LHCN-M2 (cell line): ENCODE data around the gene FAT2. TPM values are rescaled to one million over a fixed set of nuclear protein-coding genes. Genes with fewer than 3 reads are reported as not detected.
A peak's percentile ranks its signal among the peaks of the same experiment; 100 is the strongest.
"Not testable (repeated sequence)": the region's sequence is repeated elsewhere in the genome, so short reads cannot be mapped to it uniquely, and the experiment has no call there.

Source experiments
- DNase-seq: peaks from one replicate; pipeline ENCODE4 v3.0.0-alpha.2; 2012; ENCODE audit warnings: low read depth
- total RNA-seq: library from RNA; depleted of rRNA; stranded (reverse); fragments of >200 nt; gene quantifications from 2 replicates; pipeline ENCODE4 v1.2.3, GENCODE V29; 2014

FAT2 gene
- total RNA-seq, 1 experiment from 2014 or later, result not detected

DNA sequence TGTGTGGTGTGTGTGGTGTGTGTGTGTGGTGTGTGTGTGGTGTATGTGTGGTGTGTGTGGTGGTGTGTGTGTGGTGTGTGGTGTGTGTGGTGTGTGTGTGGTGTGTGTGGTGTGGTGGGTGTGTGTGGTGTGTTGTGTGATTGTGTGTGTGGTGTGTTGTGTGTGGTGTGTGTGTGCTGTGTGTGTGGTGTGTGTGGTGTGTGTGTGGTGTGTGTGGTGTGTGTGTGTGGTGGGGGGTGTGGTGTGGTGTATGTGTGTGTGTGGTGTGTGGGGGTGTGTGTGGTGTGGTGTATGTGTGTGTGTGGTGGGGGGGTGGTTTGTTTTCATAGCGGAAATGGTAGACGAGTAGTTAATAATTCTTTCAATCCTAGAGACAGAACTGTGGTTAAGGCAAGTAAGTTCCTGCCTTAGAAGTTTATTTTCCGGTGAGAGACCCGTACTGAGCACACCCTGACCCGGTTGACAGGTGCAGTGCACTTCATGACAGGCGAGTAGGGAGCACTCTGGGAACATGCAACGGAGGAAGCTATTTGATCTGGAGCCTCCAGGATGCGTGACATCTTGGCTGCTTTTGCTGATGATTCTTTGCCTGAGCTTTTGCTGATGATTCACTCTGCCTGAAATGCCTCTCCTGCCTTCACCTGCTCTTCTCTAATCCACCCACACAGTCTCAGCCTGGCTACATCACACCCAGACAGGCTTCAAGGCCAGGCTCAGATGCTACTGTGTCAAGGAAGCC is 21.7 kb upstream of the FAT2 start:
- DNase-seq, result peak; percentile 94

DNA sequence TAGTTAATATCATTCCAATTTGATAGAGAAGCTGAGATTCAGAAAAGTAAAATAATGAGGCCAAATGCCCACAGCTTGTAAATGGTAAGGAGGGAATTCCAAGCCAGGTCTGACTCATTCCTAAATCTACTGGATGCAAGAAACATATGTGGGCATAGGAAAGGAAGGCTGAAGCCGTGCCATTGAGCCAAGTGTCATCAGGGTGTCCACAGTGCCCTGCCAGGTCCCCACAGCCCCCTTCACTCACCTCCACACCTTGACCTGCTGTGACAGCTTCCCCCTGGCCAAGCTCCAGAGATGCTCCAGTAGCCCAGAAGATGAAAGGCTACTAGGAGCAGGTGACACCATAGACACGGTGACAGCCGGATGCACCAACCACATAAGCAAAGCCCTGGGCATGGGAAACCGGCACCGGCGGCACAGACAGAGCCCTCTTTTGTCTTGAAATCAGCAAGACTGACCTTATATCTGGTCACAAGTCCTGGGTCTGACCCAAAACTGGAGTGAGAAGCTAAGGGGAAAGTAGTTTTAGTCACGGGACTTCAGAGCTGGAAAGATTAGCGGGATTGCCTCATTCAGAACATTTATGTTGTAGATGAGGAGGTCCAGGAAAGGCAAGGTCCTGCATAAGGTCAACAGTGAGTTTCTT is 20.1 kb upstream of the FAT2 start:
- no peak for DNase-seq

DNA sequence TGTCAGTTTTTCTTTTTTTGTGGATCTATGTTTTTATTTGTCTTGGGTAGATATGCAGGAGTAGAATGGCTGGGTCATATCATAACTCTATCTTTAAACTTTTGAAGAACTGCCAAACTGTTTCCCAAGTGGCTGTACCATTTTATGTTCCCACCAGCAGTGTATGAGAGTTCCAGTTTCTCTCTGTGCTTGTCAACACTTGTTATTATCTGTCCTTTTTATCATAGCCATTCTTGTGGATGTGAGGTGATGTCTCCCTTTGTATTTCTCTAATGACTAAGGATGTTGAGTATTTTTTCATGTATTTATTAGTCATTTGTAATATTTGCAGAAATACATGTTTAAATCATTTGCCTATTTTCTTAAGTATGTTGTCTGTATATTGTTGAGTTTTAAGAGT is 17.4 kb upstream of the FAT2 start:
- DNase-seq, result no peak

DNA sequence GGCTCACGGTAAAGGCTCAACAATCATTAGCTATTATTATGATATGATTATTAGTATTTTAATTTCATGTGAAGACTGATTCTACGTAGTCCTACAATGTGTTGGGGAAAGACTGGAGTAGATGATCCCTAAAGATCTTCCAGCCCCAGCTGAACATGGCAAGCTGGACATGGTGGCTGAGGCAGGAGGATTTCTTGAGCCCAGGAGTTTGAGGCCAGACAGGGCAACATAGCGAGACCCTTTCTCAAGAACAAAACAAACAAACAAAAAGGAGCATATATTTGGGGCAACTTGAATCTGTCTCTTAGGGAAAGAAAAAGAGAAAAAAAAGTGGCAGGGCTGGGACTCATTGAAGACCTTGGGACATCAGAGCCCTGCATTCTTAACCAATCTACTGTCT is 16.2 kb upstream of the FAT2 start:
- DNase-seq, result no peak

DNA sequence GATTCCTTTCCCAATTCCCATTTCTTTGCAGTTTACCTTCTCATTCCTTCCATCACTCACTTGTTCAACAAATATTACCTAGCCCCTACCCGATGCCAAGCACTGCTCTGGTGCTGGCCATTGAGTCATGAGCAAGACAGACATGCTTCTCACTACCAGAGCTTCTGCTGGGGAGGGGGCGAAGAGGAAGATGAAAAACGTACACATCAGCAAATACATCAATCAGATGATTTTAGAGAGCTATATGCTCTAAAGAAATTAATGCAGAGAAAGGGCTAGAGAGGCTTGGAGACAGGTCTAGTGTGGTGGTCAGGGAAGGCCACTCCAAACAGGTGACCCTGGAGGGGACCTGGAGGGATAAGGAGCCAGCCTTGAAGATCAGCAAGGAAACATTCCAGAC is 14.4 kb upstream of the FAT2 start:
- no peak for DNase-seq

DNA sequence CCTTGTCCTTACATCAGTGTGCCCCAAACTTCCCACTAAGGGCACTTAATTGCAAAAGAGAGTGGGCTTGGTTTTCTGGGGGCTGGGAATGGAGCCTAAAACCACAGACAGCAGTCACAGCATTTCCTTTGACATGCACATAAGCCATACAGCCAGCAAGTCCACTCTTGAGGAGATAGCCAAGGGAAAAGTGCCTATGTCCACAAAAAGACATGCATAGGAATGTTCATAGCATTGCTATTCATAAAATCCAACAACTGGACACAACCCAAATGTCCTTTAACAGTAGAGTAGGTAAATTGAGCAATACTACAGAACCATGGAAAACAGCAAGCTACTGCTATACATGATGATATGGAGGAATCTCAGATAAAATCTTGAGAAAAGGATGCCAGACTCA is 11.7 kb upstream of the FAT2 start:
- no peak for DNase-seq

DNA sequence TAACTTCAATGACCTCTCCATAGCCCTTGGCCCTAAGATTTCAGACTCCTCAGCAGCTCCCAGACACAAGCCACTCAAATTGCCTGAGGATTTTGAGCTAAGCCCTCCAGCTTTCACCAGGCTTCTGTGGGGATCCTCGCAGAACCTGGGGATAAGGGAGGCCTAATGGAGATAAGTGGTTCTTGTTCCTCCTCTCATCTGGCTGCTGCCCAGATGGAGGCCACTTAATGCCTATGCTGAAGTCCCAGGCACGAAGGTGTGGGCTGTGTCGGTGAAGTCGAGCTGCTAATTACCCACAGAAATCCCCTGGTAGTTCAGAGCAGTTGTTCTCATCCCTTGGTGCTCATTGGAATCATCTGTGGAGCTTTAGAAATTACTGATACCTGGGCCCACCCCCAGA is 10.3 kb upstream of the FAT2 start:
- DNase-seq, result no peak

DNA sequence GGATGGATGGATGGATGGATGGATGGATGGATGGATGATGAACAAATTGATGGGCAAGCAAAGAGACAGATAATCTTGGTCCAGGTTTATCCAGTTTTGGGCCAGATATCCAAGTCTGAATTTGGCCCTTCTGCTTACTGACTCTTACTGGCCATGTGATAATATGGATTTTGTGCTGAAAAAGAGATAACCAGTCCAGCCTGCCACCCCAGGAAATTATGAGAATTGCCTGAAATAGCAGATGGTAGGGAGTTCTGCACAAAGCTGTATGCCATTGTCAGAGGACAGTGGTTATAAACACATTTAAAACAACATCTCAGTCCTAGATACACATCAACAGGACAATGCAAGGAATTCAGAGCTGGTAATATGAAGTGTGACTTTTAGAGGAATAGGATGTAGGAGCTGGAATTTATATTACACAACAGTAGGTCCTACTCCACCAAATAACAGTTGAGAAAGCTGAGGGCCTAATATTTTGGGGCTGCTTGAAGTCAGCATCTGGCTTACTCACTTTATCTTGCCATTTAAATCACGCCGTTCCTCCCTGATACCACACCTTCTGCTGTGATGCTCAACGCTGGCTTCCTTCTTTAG is 9.0 kb upstream of the FAT2 start:
- no peak for DNase-seq

DNA sequence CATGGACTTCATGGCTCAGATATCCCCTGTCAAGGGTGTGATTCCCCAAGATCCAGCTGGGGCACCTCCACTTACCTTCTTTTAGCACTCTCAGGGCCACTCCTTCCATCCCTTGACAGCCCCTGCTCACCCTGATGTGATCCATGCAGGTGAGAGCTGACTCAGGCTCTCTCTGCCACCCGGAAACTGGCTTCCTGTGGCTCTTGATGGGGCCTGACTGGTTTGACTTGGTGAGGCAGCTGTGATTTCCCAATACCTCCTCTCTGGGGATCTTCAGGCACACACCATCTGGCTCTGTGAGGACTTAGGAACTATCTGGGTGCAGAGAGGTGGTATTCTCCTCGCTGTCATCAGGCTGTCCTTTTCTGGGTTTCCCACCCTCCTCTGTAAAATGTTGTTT is 7.9 kb upstream of the FAT2 start:
- peak; percentile 55 for DNase-seq

DNA sequence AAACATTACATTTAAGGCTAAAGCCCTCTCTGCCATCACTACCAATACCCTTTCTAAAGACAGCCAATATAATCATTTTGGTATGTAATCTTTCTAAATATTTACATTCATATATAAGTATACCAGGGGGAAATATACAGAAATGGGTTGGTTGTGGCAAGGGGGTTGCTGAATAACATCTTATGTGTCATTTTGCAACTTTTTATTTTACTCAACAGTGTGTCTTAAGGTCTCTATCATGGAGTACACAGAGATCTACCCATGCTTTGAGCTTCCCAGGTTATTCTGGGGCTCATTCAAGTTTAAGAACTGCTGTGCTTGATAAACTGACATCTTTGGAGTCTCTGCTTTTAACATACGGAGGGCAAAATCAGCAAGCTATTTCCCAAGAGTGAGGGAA is 7.4 kb upstream of the FAT2 start:
- no peak for DNase-seq

DNA sequence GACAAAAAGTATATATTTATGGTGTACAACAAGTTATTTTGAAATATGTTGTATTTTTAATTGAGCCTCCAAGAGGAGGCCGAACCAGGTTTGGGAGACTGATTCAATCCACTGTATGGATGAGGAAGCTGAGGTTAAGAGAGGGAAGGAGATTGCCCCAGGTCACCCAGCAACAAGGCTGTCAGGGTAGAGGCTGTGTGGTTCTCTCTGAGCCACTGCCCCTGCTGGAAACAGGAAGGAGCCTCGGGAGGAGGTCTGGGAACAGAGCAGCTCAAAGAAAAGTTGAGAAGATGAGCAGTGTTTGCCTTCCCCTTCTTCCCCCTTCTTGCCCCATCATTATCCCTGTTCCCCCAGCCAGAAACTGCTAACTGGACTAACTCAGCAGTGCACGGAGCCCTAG is 6.6 kb upstream of the FAT2 start:
- DNase-seq, result no peak

DNA sequence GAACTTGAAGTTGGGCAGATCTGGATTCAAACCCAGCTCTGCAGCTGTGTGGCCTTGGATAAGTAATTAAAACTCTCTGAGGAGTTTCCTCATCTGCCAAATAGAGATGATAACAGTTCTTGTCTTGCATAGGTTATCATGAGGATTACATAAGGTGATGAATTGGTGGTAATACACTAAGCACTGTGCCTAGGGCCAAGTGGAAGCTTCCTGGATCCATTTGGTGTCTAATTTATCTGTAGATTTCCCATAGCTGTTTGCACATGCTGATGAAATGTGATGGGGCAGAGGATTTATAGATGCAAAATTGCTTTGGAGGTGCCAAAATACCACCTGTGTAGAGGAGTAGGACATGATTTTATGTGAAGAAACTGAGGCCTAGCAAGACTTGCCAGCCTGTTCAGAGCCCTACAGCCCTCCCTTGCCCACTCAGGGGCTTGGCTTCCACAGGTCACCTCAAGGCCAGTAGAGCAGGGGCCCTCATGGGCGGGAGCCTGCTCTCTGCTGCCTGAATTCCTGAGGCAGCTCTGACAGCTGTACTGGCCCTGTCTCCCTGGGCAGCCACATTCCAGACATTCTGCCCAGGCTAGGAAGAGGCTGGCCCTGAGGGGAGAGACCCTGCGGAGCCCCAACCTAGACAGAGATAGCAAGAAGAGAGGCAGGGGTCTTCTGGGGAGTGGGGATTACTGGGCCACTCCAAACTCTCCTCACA is 5.9 kb upstream of the FAT2 start:
- peak; percentile 64 for DNase-seq

DNA sequence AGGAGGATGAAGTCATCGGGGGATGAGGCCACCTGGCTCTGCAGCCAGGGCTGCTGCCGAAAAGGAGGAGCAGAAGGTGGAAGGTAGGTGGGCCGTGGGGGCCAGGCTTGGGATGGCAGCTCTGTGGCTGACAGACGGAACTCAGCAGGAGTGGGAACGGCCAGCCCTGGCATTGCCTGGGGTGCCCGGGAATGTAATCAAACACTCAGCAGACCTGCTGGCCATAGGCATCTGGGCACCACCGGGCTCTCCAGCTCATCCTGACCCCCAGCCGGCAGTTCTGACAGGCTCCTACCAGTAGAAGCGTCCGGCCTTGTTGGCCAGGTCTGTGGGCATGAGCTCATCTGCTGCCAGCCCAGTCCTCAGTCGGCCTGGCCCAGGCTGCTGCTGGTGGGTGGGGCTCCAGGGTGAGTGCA is 4.3 kb upstream of the FAT2 start:
- no peak for DNase-seq

DNA sequence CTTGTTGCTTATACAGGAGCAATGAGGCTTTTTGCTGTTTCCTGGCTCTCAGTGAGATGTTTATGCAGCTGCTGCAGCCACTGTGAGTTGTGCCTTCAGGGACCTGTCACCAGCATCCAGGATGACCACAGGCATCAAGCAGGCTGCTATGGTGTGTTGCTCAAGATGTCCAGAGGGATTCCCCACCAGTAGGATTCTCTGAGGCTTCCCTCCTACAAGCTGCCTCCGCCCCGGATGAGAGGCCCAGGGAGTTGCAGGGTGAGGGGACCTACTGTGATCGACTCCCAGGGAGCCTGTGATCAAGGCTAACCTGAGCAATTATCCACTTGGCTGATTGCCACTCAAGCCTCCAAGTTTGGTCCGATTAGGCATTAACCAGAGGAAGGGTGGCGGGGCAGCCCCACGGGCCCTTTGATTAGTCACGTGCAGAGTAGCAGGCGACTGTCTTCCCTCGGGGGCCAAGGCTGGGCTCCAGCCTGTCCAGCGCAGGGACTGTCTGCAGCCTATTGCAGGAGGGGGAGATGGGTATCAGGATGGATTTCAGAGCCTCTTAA is 1.8 kb upstream of the FAT2 start:
- DNase-seq, result peak; percentile 97

DNA sequence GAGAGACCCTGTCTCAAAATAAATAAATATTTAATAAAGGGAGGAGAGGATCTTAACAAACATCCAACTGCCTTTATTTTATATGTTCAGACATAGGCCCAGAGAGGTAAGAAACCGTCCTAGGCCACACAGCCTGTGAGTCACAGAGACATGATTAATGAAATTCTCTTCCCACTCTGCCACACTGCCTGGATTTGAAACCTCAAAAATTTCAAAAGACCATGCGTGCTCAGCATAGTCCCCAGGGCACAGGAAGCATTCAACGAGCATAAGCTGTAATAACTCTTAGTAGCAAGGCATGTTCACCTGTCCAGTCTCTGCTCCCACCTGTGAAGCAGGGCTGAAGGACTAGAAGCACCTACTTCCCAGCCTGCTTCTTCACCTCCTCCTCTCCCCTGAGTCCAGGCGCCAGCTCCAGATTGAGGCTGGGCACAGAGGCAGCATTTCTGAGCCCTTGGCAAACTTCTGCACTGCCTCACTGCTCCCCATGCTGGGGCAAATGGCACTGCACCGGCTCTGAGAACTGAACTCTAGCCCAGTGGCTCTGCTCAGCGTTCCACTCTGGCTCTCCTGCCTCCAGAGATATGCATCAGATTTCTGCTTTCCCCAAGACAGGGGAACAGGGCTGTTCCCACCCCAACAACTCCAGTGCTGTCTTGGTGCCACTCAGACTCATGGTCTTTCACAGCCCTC is 1.1 kb downstream of the FAT2 start:
- DNase-seq, result peak; percentile 72

DNA sequence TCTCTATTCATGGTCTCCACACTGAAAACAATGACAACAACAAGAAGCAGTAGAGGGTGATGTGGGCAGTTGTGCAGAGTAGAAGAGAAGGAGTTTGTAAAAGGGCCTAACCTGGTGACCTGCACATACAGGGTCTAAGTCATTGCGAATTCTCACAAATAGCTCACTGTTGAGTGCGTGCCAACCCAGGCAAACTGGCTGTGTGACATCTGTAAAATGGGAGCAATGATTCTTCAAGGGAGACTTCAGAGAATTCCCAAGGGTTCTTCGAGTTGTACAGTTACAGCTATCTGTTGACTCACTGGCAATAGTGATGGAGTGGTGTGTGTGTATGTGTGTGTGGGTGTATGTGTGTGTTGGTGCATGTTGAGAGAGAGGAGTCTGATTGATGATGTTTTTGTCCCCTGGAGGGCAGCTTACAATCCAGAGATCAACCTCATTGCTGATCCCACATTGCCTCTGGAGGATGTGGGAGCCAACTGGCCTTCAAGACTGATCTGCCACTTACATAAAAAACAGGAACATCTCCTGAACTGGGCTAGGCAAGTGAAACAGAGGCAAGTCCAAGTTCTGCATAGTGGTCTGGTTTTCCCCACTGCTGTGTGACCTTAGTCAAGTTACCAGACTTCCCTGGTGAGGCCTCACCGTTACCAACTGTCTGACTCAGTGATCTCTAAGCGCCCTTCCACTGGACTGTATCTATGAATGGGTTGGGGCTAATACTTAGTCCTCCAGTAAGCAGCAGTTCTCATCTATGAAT is 3.2 kb downstream of the FAT2 start:
- DNase-seq, result peak; percentile 41

DNA sequence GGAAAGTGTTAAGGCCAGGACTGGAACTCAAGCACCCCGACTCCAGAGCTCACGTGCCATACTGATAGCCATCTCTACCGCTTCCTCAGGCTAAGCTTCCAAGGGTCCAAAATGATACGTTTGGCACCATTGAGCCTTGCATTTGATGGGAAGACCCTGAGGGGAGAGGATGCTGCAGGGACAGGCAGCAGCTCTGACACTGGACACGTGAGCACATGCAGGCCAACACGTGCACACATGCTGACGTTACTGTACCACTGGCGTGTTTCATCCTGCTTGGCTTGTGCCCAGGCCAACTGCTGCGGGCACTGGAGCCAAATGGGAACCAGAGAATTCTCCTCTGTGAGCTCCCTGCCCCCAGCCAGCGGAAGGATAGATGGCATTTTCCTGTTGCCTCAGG is 5.2 kb downstream of the FAT2 start:
- peak; percentile 72 for DNase-seq

DNA sequence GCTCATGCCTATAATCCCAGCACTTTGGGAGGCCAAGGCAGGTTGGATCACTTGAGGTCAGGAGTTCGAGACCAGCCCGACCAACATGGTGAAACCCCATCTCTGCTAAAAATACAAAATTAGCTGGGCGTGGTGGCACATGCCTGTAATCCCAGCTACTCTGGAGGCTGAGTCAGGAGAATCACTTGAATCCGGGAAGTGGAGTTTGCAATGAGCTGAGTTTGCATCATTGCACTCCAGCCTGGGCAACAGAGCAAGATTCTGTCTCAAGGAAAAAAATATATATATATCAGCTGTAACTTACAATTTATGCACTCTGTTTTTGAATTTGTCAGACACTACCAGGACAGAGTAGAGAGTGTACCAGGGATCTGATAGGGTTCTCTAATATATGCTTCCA is 5.8 kb downstream of the FAT2 start:
- DNase-seq, result not testable (repeated sequence)

DNA sequence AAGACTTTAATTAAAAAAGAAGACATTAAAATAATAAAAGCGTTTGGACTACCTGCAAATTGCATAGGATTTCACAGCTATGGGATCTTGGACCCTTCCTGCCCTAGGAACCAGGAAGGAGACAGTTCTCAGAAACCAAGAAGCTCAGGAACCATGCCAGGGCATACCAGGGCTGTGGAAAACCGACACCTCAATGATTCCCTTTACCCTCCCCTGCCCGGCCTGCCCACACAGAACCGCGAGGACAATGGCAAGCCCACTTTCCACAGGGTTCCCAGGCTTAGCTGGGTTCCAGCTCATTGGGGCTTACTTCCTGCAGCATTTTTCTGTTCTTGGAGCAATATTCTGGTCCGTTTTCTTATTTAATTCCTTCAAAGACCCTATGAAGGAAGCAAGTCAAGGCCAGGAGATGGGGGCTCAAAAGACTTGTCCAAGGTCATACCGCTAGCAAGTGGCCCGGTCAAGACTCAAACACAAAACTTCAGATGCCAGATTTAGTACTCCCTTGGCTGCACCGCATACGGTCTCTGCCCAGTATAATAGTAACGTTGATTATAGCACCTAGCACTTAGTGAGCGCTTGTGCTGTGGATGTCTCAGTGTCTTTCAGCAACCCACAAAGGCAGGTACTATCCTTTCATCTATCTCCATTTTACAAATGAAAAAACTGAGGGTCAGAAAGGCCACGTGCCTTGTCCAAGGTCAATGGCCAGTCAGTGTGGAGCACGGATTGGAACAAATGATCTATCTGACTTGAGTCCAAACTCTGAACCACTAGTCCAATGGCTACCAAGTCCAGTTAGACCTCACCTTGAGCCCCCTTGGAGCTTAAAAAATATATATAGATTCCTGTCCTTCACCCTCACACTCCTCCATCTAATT is 6.8 kb downstream of the FAT2 start:
- no peak for DNase-seq
